GM23338 (cell line): Measurements from ENCODE around the gene DISP3. TPM values are rescaled to one million over a fixed set of nuclear protein-coding genes. Genes with fewer than 3 reads are reported as not detected.

Experiments used
- ATAC-seq: fragments of 200-7000 bp; cut with Tn5 transposase; 3 replicates; pipeline ENCODE4 v1.9.1; 2020
- DNase-seq: peaks from one replicate; pipeline ENCODE4 v3.0.0-alpha.2; 2015; ENCODE audit warnings: low spot score
- H2AFZ ChIP-seq: fragments of 200-600 bp; sonication (generic); 2 replicates; pipeline ENCODE4 v1.8.0; 2016; ENCODE audit warnings: antibody characterized with exemption, mild to moderate bottlenecking, moderate library complexity
- H3F3A ChIP-seq: fragments of 200-600 bp; sonication (generic); replicated peaks from 2 replicates; pipeline ENCODE4 v1.8.0; 2017; ENCODE audit warnings: antibody characterized with exemption, mixed run types, low read depth
- H3K27ac ChIP-seq: fragments of 200-600 bp; sonication (generic); 2 replicates; pipeline ENCODE4 v1.6.1; 2016; ENCODE audit warnings: low read depth
- H3K27me3 ChIP-seq: fragments of 200-600 bp; sonication (generic); 2 replicates; pipeline ENCODE4 v1.8.0; 2016; ENCODE audit warnings: mild to moderate bottlenecking, mixed run types, moderate library complexity; ENCODE audit not compliant: insufficient read depth
- H3K36me3 ChIP-seq: fragments of 200-600 bp; sonication (generic); 2 replicates; pipeline ENCODE4 v1.8.0; 2016; ENCODE audit warnings: mild to moderate bottlenecking; ENCODE audit not compliant: insufficient read depth
- H3K4me1 ChIP-seq: fragments of 200-600 bp; sonication (generic); 2 replicates; pipeline ENCODE4 v1.8.0; 2016; ENCODE audit warnings: mild to moderate bottlenecking, moderate library complexity; ENCODE audit not compliant: insufficient read depth
- H3K4me2 ChIP-seq: fragments of 200-600 bp; sonication (generic); 2 replicates; pipeline ENCODE4 v1.7.1; 2017; ENCODE audit warnings: mixed run types
- H3K4me3 ChIP-seq: fragments of 200-600 bp; sonication (generic); 2 replicates; pipeline ENCODE4 v1.6.1; 2016; ENCODE audit warnings: mixed run types
- H3K79me2 ChIP-seq: fragments of 200-600 bp; sonication (generic); replicated peaks from 2 replicates; pipeline ENCODE4 v1.8.0; 2017; ENCODE audit warnings: mild to moderate bottlenecking; ENCODE audit not compliant: insufficient read depth
- H3K9me2 ChIP-seq: fragments of 200-600 bp; sonication (generic); 2 replicates; pipeline ENCODE4 v1.8.0; 2017; ENCODE audit not compliant: insufficient read depth
- H4K20me1 ChIP-seq: fragments of 200-600 bp; sonication (generic); replicated peaks from 2 replicates; pipeline ENCODE4 v1.8.0; 2017; ENCODE audit warnings: mild to moderate bottlenecking; ENCODE audit not compliant: insufficient read depth
- H3K27ac Mint-ChIP-seq: 2 replicates; pipeline ENCODE4 v1.8.0; 2020; ENCODE audit warnings: inconsistent platforms, mild to moderate bottlenecking, moderate library complexity, mixed read lengths
- H3K27me3 Mint-ChIP-seq: 3 replicates; pipeline ENCODE4 v1.8.0; 2022; ENCODE audit warnings: low read depth, mild to moderate bottlenecking, moderate library complexity, mixed read lengths, inconsistent platforms; ENCODE audit not compliant: insufficient read depth, poor library complexity
- H3K36me3 Mint-ChIP-seq: 3 replicates; pipeline ENCODE4 v1.8.0; 2021; ENCODE audit warnings: low read depth, mild to moderate bottlenecking, inconsistent platforms, moderate library complexity, mixed read lengths
- H3K4me1 Mint-ChIP-seq: 3 replicates; pipeline ENCODE4 v1.8.0; 2020; ENCODE audit warnings: mild to moderate bottlenecking, inconsistent platforms, mixed read lengths
- H3K4me3 Mint-ChIP-seq: 3 replicates; pipeline ENCODE4 v1.8.0; 2021; ENCODE audit warnings: moderate library complexity, mild to moderate bottlenecking, inconsistent platforms, mixed read lengths
- H3K9me3 Mint-ChIP-seq: 3 replicates; pipeline ENCODE4 v1.8.0; 2020; ENCODE audit warnings: moderate library complexity, mild to moderate bottlenecking, inconsistent platforms, mixed read lengths
- POLR2AphosphoS5 ChIP-seq: IDR thresholded peaks from 2 replicates; pipeline ENCODE4 v1.6.1; 2016; ENCODE audit warnings: antibody characterized with exemption, low read depth
- REST ChIP-seq: IDR thresholded peaks from one replicate; pipeline ENCODE4 v1.6.1; 2018; ENCODE audit warnings: antibody characterized with exemption; ENCODE audit not compliant: unreplicated experiment
- STAT1 ChIP-seq: IDR thresholded peaks from one replicate; pipeline ENCODE4 v1.6.1; 2016; ENCODE audit warnings: antibody characterized with exemption; ENCODE audit not compliant: unreplicated experiment
- ZNF331 ChIP-seq: fragments of 250-450 bp; sonication (Bioruptor Pico); IDR thresholded peaks from 2 replicates; pipeline ENCODE4 v1.5.0; 2020; ENCODE audit warnings: low read depth, mild to moderate bottlenecking, moderate library complexity
- ZNF462 ChIP-seq: fragments of 250-450 bp; sonication (Bioruptor Pico); IDR thresholded peaks from 2 replicates; pipeline ENCODE4 v1.5.0; 2020; ENCODE audit warnings: mild to moderate bottlenecking, moderate library complexity
- polyA plus RNA-seq: library from polyadenylated mRNA; unstranded; fragments of >200 nt; fragmentation: Nextera tagmentation; extraction: Ambion mirVana; gene quantifications from 2 replicates; pipeline ENCODE4 v1.2.1, GENCODE V29; 2016
- total RNA-seq: library from RNA; depleted of rRNA; stranded (reverse); fragments of >200 nt; shearing (Covaris generic); gene quantifications from 2 replicates; pipeline ENCODE4 v1.2.3, GENCODE V29; 2014

DISP3 gene
- total and polyA plus RNA-seq, 2 experiments from 2014 or later = 3.2 to 11.1 TPM

GRCh38 chr1:11531943-11532342 lies 53.0 kb downstream of the DISP3 start:
- no peaks in the 10 kb centered on the region for H3K9me3 Mint-ChIP-seq

GRCh38 chr1:11533790-11534787 lies 55.1 kb downstream of the DISP3 start:
- Mint-ChIP-seq H3K36me3 (no peaks in the 10 kb centered on the region; the same call in 2 of the 3 replicates), H3K27me3 (peaks cover 11% of the 10 kb centered on the region), H3K4me1 (peaks cover 6% of the 10 kb centered on the region), H3K4me3 (no peak overlapping the region), H3K9me3 (no peaks in the 10 kb centered on the region), H3K27ac (no peak overlapping the region)
- Histone ChIP-seq H3K4me3 (no peak overlapping the region), H2AFZ (no peak overlapping the region), H3K27me3 (no peaks in the 10 kb centered on the region), H3K79me2 (no peaks in the 10 kb centered on the region), H3K4me2 (no peak overlapping the region), H3K4me1 (no peaks in the 10 kb centered on the region; the same call in 1 of the 2 replicates), H3K9me2 (no peaks in the 10 kb centered on the region), H3K36me3 (no peaks in the 10 kb centered on the region), H3K27ac (no peak overlapping the region), H3F3A (no peaks in the 10 kb centered on the region), H4K20me1 (no peaks in the 10 kb centered on the region)
- ATAC-seq = no peak
- DNase-seq = no peak
- TF ChIP-seq POLR2AphosphoS5 = no peak
- no peak for TF ChIP-seq ZNF462 (CRISPR knock-in tag)
- no peak for TF ChIP-seq ZNF331 (CRISPR knock-in tag)

More at GRCh38 chr1:11531943-11532342, 53.0 kb downstream of the DISP3 start:
- peaks cover 5% of the 10 kb centered on the region; the same call in 1 of the 3 replicates for H3K36me3 Mint-ChIP-seq
- Histone ChIP-seq H3K79me2 (no peaks in the 10 kb centered on the region), H4K20me1 (no peaks in the 10 kb centered on the region), H3F3A (no peaks in the 10 kb centered on the region), H3K27ac (no peak overlapping the region), H3K9me2 (no peaks in the 10 kb centered on the region), H3K27me3 (no peaks in the 10 kb centered on the region), H2AFZ (no peak overlapping the region), H3K4me1 (no peaks in the 10 kb centered on the region), H3K36me3 (no peaks in the 10 kb centered on the region), H3K4me3 (no peak overlapping the region), H3K4me2 (no peak overlapping the region)
- no peak for DNase-seq
- H3K4me3 Mint-ChIP-seq = no peak overlapping the region
- H3K27ac Mint-ChIP-seq = no peak overlapping the region
- peaks cover 11% of the 10 kb centered on the region for H3K27me3 Mint-ChIP-seq
- no peaks in the 10 kb centered on the region; the same call in 2 of the 3 replicates for H3K4me1 Mint-ChIP-seq
- no peak for ATAC-seq
- no peak for TF ChIP-seq REST
- TF ChIP-seq POLR2AphosphoS5 = no peak
- no peak for TF ChIP-seq STAT1
